Neutrophil (primary cell): ENCODE measurements around the gene HOXD13.

Experiments used
- H3K27ac ChIP-seq: fragments of 200-600 bp; sonication (generic); 2 replicates; pipeline ENCODE4 v1.5.1; 2016; ENCODE audit warnings: mild to moderate bottlenecking, moderate library complexity
- H3K27me3 ChIP-seq: fragments of 200-600 bp; sonication (generic); 2 replicates; pipeline ENCODE4 v1.6.0; 2016; ENCODE audit warnings: mild to moderate bottlenecking
- H3K36me3 ChIP-seq: fragments of 200-600 bp; sonication (generic); 2 replicates; pipeline ENCODE4 v1.5.1; 2017
- H3K4me1 ChIP-seq, 2 experiments: fragments of 200-600 bp in 1 of 2; sonication (generic) in 1 of 2; 1 replicate in 1 of 2; 2 replicates in 1 of 2; pipeline versions ENCODE4 v1.5.1 to v1.6.1; 2013 to 2016; ENCODE audit warnings: low read depth in 1 of 2, low read length in 1 of 2, mild to moderate bottlenecking in 1 of 2, moderate library complexity in 1 of 2; ENCODE audit not compliant: control insufficient read depth in 1 of 2, insufficient read depth in 1 of 2
- H3K4me3 ChIP-seq, 2 experiments: fragments of 200-600 bp in 1 of 2; sonication (generic) in 1 of 2; 1 replicate in 1 of 2; 2 replicates in 1 of 2; pipeline ENCODE4 v1.5.1; 2013 to 2016; ENCODE audit warnings: low read depth in 1 of 2, low read length in 1 of 2, mild to moderate bottlenecking in 1 of 2, moderate library complexity in 1 of 2
- H3K9me3 ChIP-seq: fragments of 200-600 bp; sonication (generic); 2 replicates; pipeline ENCODE4 v1.5.1; 2016
- TF ChIP-seq, protein P1 (sequence below): fragments of 200-600 bp; sonication (generic); IDR thresholded peaks from 2 replicates; pipeline ENCODE4 v1.5.1; 2016; ENCODE audit warnings: antibody characterized with exemption

Gene HOXD13

DNA sequence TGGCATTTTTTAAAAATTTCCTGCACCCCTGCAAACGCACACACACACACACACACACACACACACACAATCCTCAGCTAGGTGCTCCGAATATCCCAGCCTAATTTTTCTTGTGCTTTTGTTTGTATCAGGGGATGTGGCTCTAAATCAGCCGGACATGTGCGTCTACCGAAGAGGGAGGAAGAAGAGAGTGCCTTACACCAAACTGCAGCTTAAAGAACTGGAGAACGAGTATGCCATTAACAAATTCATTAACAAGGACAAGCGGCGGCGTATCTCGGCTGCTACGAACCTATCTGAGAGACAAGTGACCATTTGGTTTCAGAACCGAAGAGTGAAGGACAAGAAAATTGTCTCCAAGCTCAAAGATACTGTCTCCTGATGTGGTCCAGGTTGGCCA lies 1.8 kb downstream of the HOXD13 start:
- Histone ChIP-seq H3K27ac (no peak overlapping the region), H3K4me3 (no peak overlapping the region), H3K4me1 (peaks cover 32 to 40% of the 10 kb centered on the region in 2 experiments), H3K9me3 (no peaks in the 10 kb centered on the region), H3K27me3 (peaks cover 100% of the 10 kb centered on the region), H3K36me3 (no peaks in the 10 kb centered on the region)
- TF ChIP-seq, protein P1, sequence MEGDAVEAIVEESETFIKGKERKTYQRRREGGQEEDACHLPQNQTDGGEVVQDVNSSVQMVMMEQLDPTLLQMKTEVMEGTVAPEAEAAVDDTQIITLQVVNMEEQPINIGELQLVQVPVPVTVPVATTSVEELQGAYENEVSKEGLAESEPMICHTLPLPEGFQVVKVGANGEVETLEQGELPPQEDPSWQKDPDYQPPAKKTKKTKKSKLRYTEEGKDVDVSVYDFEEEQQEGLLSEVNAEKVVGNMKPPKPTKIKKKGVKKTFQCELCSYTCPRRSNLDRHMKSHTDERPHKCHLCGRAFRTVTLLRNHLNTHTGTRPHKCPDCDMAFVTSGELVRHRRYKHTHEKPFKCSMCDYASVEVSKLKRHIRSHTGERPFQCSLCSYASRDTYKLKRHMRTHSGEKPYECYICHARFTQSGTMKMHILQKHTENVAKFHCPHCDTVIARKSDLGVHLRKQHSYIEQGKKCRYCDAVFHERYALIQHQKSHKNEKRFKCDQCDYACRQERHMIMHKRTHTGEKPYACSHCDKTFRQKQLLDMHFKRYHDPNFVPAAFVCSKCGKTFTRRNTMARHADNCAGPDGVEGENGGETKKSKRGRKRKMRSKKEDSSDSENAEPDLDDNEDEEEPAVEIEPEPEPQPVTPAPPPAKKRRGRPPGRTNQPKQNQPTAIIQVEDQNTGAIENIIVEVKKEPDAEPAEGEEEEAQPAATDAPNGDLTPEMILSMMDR, result no peak

DNA sequence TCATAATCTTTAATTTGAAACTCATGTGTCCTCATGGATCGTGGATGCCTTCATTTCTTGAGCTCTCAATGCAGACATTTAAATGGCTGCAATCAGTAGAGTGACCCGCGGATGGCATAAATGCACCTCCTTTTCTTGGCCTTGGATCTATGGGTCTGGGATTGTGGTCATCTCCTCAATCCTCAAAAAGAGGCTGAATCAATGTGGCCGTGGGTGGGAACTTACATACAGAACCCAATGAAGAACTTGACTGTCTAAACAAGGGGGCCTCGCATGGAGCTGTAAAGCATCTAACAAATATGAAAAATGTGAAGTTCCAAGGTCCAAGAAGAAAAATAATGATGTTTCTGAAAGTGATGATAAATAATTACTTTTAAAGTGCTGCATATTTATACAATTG lies 2.9 kb downstream of the HOXD13 start:
- Histone ChIP-seq H3K27ac (no peak overlapping the region), H3K4me3 (no peak overlapping the region), H3K9me3 (no peaks in the 10 kb centered on the region), H3K4me1 (peaks cover 32 to 40% of the 10 kb centered on the region in 2 experiments), H3K27me3 (peaks cover 100% of the 10 kb centered on the region), H3K36me3 (no peaks in the 10 kb centered on the region)
- TF ChIP-seq, protein P1, result no peak

DNA sequence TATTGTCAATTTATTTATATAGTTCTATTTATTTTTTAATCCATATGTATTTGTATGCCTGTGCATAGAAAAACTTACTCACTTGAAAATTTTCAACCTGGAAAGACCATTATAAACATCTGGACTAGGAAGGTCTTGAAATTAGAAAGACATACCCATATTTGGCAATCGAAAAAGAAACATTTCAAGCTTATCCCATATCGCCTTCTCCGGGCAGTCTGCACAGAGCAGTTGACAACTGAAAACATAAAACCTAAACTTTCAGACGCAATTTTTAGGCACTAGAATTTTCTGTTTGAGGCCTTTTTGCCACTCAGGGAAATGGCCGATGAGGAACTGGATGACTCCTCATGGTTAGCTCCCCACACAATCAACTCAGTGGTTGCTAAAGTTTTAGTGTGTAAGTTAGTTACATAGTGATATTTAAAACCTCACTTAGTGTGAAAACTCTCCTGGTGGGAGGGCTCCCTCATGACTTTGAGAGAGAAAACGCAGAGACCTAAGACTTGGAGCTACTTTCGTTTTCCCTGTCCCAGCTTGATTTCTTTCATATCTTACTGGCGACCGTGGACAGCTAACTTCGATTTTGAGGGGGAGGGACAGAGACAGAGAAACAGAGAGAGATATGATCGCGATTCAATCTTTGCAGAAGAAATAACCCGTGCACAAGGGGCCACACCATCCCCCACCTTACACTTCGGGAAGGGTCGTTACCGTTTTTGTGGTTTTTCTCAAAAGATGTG lies 3.9 kb downstream of the HOXD13 start:
- Histone ChIP-seq H3K27ac (no peak overlapping the region), H3K4me3 (peak overlapping the region; percentile 36 to 56), H3K4me1 (peaks cover 32 to 40% of the 10 kb centered on the region in 2 experiments), H3K36me3 (no peaks in the 10 kb centered on the region), H3K27me3 (peaks cover 100% of the 10 kb centered on the region), H3K9me3 (no peaks in the 10 kb centered on the region)
- TF ChIP-seq, protein P1, result no peak

DNA sequence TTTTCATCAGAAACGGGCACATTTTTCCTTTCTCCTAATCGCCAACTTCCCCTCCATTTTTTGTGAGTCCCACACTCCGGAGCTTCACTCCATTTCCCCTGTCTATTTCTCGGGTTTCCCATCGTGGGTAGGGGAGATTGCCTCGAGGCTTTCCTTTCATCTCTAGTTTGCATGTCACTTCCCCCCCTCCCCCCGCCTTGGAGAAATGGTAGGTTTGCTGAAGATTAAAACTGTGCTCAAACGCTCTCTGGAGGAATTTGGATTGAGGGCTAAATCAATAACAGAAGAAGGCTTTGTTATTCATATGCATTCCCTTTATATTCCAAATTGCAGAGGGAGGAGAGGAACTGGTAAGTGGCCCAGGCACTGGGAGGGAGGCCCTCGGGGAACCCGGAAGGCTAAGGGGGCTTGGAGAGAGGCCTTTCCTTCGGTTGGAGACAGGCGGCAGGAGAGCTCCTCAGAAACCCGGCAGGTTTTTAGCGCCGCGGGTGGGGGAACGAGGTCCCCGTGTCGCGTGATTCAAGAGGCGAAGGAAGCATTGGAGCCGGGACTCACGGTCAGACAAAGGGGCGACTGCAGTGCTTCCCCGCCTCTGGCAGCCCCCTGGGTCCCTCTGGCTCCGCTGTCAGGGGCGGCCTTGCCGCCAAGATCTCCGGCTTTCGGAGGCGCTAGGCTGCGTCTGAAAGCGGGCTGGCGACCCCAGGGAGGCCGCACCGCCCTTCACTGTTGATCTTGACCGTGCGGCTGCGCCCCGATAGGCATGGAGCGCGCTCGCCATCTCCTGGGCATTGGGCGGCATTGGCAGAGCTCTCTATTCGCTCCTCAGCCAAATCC lies 4.7 kb downstream of the HOXD13 start:
- Histone ChIP-seq H3K27ac (no peak overlapping the region), H3K27me3 (peaks cover 100% of the 10 kb centered on the region), H3K9me3 (no peaks in the 10 kb centered on the region), H3K4me3 (peak overlapping the region; percentile 36 to 56), H3K4me1 (peaks cover 26 to 33% of the 10 kb centered on the region in 2 experiments), H3K36me3 (no peaks in the 10 kb centered on the region)
- TF ChIP-seq, protein P1, result no peak

DNA sequence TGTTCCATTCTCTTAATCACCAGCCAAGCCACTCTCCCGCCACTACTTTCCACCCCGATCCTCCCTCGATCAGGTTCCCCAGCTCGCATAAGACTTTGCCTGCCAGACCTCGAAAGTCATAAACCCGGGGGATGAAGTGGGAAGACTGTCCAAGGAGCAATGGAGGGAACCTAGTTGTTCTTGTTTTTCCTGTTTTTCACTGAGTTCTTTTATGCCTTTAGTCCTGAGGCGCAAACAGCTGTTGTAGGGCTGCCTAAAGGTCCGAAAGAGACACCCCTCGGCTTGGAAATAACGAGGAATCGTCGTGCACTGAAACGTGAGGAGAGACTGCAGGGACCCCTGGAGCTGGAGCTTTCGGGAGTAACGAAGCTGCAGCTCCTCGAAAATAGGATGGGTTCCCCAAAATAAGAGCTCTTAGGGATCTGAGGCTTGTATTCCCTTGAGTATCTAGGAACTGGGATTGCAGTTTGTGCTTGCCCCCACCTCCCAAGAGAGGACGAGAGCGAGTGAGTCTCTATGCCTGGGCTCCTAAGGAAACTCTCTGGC lies 5.4 kb downstream of the HOXD13 start:
- Histone ChIP-seq H3K27me3 (peaks cover 100% of the 10 kb centered on the region), H3K4me3 (peak overlapping the region; percentile 36 to 56), H3K9me3 (no peaks in the 10 kb centered on the region), H3K27ac (no peak overlapping the region), H3K4me1 (peaks cover 26% of the 10 kb centered on the region in 2 experiments), H3K36me3 (no peaks in the 10 kb centered on the region)
- TF ChIP-seq, protein P1, result no peak
